HG03558 (cell line): ENCODE measurements around the gene RBM14.
"Not testable (repeated sequence)": the region's sequence is repeated elsewhere in the genome, so short reads cannot be mapped to it uniquely, and the experiment has no call there.

Experiments
- ATAC-seq: cut with Tn5 transposase; IDR thresholded peaks from one replicate; pipeline ENCODE4 v1.9.1; 2021; ENCODE audit warnings: moderate number of reproducible peaks; ENCODE audit not compliant: unreplicated experiment; ENCODE audit errors: extremely low read depth

RBM14 gene

GRCh38 chr11:66628061-66628603 lies 11.7 kb downstream of the RBM14 start:
- ATAC-seq, result no peak

DNA sequence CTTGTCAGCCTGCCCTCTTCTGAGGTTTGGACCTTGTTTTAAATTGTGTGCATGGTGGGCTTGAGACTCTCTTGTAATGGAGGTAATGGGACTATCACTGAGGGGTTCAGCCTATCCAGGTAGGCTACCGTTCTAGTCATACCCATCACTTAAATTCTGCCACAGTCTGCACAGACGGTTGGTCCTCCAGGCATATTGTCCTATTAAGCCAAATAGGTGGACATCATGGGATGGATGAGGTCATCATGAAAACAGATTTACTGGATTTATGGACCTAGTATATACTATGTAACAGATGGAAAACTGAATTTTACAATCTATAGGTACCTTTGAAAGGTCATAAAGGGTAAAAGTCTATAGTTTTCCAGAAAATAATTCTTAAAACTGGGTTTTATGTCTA lies 12.9 kb downstream of the RBM14 start:
- no peak for ATAC-seq

GRCh38 chr11:66631883-66632282 lies 15.5 kb downstream of the RBM14 start:
- ATAC-seq, result no peak

GRCh38 chr11:66632952-66633351 lies 16.5 kb downstream of the RBM14 start:
- no peak for ATAC-seq

GRCh38 chr11:66636411-66636810 lies 20.0 kb downstream of the RBM14 start:
- ATAC-seq, result no peak

DNA sequence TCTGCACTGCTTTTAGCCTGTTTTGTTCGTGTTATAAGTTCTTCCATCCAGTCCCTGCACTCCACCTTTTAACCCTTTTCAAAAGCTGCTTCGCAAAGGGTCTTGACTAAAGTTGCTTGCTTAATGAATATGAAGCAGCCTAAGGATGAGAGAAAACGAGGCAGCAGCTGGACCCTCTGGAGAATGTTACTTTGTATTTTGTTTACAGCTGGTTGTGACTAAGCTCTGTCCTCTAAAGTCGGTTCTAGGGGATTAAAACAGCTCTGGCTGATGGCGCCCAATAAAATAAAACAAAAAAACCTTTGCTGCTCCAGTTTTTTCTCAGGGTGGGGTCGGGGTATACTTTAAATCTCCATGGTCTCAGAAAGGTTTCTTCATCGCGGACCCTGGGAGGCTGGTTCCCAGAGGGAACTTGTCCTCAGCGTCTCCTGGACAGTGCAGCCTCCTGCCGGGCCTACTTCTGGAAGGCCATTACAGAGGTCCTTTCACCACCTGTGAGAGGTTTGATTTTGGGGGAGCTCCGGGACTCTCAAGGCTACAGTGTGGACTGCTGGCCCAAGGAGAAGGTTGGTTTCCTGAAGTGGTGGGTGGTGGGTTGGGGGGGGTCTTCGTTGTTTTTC lies 21.2 kb downstream of the RBM14 start:
- no peak for ATAC-seq

GRCh38 chr11:66638177-66639065 lies 22.0 kb downstream of the RBM14 start, which contains the start of gene RBM4:
RBM4 (plus strand) TSS chr11:66638703; CDS start chr11:66639712, 1,009 bp downstream.
- peak; percentile 92 for ATAC-seq

DNA sequence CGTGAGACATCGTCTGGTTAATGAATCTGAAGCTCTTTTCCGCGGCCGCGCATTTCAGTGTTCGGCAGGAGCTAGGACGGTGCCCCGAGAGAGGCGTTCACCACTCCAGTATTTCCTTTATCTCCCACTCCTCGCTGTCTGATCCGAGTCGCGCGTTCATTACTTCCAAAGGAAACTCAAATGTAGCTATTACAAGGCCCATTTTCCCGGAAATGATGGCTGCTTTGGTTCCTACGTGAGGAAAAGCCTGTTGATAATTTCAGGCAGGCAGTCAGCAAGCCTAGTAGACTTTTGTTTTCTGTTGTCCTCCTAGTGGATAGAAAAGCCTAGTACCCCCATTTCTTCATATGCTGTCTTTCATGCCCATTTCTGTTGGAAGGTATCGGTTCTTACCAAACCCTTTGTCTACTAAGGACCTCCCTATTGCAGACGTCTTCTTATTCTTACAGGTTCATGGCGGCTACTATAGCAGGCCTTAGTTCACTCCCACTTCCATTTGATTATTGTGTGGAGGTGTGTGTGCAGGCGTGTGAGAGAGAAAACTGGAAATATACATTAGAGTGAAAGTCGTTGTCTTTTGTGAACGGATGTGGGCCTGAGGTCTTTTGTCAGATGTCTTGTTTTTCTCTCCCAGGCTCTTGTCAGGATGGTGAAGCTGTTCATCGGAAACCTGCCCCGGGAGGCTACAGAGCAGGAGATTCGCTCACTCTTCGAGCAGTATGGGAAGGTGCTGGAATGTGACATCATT lies 22.8 kb downstream of the RBM14 start:
- no peak for ATAC-seq

DNA sequence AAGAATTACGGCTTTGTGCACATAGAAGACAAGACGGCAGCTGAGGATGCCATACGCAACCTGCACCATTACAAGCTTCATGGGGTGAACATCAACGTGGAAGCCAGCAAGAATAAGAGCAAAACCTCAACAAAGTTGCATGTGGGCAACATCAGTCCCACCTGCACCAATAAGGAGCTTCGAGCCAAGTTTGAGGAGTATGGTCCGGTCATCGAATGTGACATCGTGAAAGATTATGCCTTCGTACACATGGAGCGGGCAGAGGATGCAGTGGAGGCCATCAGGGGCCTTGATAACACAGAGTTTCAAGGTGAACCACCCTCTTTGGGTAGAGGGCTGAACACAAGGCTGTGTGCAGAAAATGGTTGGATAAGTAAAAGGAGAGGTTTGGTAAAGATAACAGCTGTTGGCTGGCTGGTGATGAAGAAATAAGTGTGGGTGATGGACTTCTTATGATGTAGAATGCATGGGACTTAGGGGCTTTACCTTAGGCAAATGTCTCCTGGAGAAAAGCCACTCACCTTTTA lies 23.4 kb downstream of the RBM14 start:
- not testable (repeated sequence) for ATAC-seq

- no peak for ATAC-seq
Measured at GRCh38 chr11:66641834-66642233, 25.4 kb downstream of the RBM14 start.

DNA sequence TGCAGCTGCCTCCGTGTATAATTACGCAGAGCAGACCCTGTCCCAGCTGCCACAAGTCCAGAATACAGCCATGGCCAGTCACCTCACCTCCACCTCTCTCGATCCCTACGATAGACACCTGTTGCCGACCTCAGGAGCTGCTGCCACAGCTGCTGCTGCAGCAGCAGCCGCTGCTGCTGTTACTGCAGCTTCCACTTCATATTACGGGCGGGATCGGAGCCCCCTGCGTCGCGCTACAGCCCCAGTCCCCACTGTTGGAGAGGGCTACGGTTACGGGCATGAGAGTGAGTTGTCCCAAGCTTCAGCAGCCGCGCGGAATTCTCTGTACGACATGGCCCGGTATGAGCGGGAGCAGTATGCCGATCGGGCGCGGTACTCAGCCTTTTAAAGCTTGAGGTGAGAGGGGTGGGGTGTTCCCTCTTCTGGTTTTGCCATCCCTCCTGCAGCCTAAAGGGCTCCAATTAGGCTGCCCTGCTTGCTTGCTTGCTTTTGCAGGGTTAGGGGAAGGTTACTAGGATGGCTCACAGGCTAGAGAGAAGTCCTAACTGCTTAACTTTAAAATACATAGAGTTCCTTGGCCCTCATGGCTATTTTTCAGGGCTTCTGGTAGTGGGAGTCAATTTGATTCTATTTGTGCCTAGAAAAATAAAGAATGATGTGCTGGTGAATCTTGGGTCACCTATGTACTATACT lies 27.5 kb downstream of the RBM14 start:
- ATAC-seq, result no peak

- no peak for ATAC-seq
Measured at GRCh38 chr11:66646828-66647227, 30.4 kb downstream of the RBM14 start.

- ATAC-seq, result no peak
Measured at GRCh38 chr11:66649903-66650302, 33.5 kb downstream of the RBM14 start.

GRCh38 chr11:66651016-66651415 lies 34.6 kb downstream of the RBM14 start:
- no peak for ATAC-seq

DNA sequence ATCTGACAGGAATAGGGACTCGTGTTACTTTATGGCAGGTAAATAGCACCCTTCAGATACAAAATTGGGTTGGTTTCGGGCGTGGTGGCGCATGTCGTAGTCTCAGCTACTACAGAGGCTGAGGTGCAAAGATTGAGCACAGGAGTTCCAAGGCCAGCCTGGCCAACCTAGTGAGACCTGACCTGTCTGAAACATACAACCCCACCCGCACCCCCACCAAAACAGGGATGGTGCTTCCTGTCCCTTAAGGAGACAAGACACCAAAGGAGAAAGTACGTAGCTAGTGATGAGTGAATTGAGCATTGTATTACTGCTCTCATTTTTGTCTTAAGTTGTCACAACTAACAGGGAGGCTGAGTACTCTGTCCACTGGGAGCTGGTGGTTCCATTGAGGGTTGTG lies 36.2 kb downstream of the RBM14 start:
- no peak for ATAC-seq

- no peak for ATAC-seq
Measured at GRCh38 chr11:66653123-66653522, 36.7 kb downstream of the RBM14 start.

DNA sequence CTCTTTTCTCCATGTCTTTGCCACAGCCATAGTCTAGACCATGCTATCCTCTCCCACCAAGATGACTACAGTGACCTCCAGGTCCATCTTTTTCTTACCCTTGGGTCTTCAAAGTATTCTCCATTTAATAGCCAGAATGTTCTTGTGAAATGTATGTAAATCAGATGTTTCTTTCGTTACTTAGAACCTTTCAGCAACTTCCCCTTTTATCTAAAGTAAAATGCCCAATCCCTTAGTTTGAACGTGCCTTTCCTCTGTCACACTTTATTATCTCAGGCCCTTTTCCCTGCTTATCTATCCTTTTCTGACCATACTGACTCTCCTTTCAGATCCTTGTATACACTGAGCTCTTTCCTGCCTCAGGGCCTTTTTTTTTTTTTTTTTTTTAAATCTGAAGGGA lies 43.3 kb downstream of the RBM14 start:
- ATAC-seq, result no peak

DNA sequence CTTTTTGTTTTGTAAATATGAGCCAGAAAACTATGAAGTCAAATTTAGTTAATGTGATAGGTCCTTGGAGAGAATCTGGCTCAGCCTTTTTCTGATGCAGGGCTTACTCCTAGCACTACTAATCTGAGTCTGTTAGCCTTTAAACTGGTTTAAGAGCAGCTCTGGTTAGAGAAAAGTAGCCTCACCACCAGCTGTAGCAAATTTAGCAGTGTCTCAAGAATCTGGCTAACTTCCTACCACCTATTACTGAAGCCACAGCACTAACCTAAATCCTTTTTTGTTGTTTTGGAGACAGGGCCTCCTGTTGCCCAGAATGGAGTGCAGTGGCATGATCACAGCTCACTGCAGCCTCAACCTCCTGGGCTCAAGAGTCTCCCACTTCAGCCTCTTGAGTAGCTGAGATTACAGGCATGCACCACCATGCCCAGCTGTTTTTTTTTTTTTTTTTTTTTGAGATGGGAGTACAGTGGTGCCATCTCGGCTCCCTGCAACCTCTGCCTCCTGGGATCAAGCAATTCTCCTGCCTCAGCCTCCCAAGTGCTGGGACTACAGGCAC lies 47.4 kb downstream of the RBM14 start:
- ATAC-seq, result no peak

DNA sequence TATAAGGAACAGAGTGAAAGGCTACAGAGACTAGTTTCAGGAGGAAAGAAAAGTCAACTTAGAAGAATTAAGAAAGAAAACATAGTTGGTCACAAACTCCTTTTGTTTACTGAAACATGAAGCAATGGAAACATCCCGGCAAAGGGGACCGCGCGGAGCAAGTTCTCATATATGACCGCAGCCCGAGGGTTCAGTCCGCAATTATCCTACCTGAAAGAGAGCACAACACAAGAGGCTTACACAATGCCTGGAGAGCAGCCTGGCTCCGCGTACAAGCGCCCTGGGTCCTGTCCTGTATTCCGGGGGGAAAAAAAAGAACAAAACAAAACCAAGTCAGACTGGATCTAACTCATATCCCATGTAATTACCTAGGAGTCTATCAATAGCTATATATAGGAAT lies 48.9 kb downstream of the RBM14 start:
- ATAC-seq, result no peak

- no peak for ATAC-seq
Measured at GRCh38 chr11:66670816-66671215, 54.4 kb downstream of the RBM14 start.
